AML-193 (cell line): Measurements from ENCODE around the gene CTXND1.

Experiments
- DNase-seq, 2 experiments: peaks; one replicate each; lab custom pipeline; 2025; lab: John Stamatoyannopoulos, UW

The CTXND1 gene

GRCh38 chr15:80259942-80260510, 8.0 kb upstream of the CTXND1 start:
- no peak for DNase-seq

GRCh38 chr15:80251428-80252120, 439 bp downstream of the CTXND1 start:
- no peak for DNase-seq

GRCh38 chr15:80250614-80251427, 1.2 kb downstream of the CTXND1 start:
- no peak for DNase-seq

GRCh38 chr15:80249973-80250372, 2.0 kb downstream of the CTXND1 start:
- no peak for DNase-seq

GRCh38 chr15:80247320-80247719, 4.7 kb downstream of the CTXND1 start:
- no peak for DNase-seq

GRCh38 chr15:80246425-80246894, 5.6 kb downstream of the CTXND1 start:
- no peak for DNase-seq

GRCh38 chr15:80242802-80243201, 9.2 kb downstream of the CTXND1 start:
- no peak for DNase-seq

- DNase-seq, result no peak
These were observed 9.8 kb downstream of the CTXND1 start for GRCh38 chr15:80242132-80242769.

GRCh38 chr15:80241508-80241907, 10.5 kb downstream of the CTXND1 start:
- DNase-seq, result no peak

GRCh38 chr15:80240276-80240675, 11.7 kb downstream of the CTXND1 start:
- no peak for DNase-seq

GRCh38 chr15:80234883-80235282, 17.1 kb downstream of the CTXND1 start:
- DNase-seq, result peak in 1 of 2 experiments; percentile 19

GRCh38 chr15:80233581-80233980, 18.4 kb downstream of the CTXND1 start:
- no peak for DNase-seq

GRCh38 chr15:80231371-80231770, 20.6 kb downstream of the CTXND1 start:
- DNase-seq, result no peak

GRCh38 chr15:80228959-80229610, 22.9 kb downstream of the CTXND1 start:
- no peak for DNase-seq

GRCh38 chr15:80219955-80220354, 32.1 kb downstream of the CTXND1 start:
- DNase-seq, result no peak

- DNase-seq, result no peak
These were observed 34.6 kb downstream of the CTXND1 start for GRCh38 chr15:80217327-80217900.

GRCh38 chr15:80216911-80217310, 35.1 kb downstream of the CTXND1 start:
- DNase-seq, result no peak

GRCh38 chr15:80216141-80216540, 35.9 kb downstream of the CTXND1 start:
- DNase-seq, result no peak

- no peak for DNase-seq
These were observed 37.1 kb downstream of the CTXND1 start for GRCh38 chr15:80214910-80215309.

GRCh38 chr15:80211976-80212375, 40.0 kb downstream of the CTXND1 start:
- no peak for DNase-seq
